Measurements from ENCODE around the gene AP2B1. TPM values are rescaled to one million over a fixed set of nuclear protein-coding genes. Genes with fewer than 3 reads are reported as not detected.

Gene AP2B1
- total RNA-seq, 1 experiment from 2014 or later: 130 TPM

- no peak for DNase-seq (ENCODE audit: low read depth)
Measured at GRCh38 chr17:35627417-35627816, 40.3 kb downstream of the AP2B1 start.

GRCh38 chr17:35630530-35631148, 43.5 kb downstream of the AP2B1 start:
- DNase-seq (ENCODE audit: low read depth): peak; percentile 93

- no peak for DNase-seq (ENCODE audit: low read depth)
Measured at GRCh38 chr17:35641032-35641431, 53.9 kb downstream of the AP2B1 start.

GRCh38 chr17:35645923-35646322, 58.8 kb downstream of the AP2B1 start:
- DNase-seq (ENCODE audit: low read depth): no peak

GRCh38 chr17:35651467-35651866, 64.3 kb downstream of the AP2B1 start:
- DNase-seq (ENCODE audit: low read depth): no peak

- no peak for DNase-seq (ENCODE audit: low read depth)
Measured at GRCh38 chr17:35653619-35654361, 66.7 kb downstream of the AP2B1 start.

- DNase-seq (ENCODE audit: low read depth): no peak
Measured at GRCh38 chr17:35655303-35655702, 68.2 kb downstream of the AP2B1 start.

GRCh38 chr17:35660902-35661301, 73.8 kb downstream of the AP2B1 start:
- DNase-seq (ENCODE audit: low read depth): no peak

GRCh38 chr17:35664685-35665084, 77.6 kb downstream of the AP2B1 start:
- no peak for DNase-seq (ENCODE audit: low read depth)

- DNase-seq (ENCODE audit: low read depth): no peak
Measured at GRCh38 chr17:35665662-35666061, 78.5 kb downstream of the AP2B1 start.

- DNase-seq (ENCODE audit: low read depth): no peak
Measured at GRCh38 chr17:35666070-35666469, 78.9 kb downstream of the AP2B1 start.

- peak; percentile 17 for DNase-seq (ENCODE audit: low read depth)
Measured at GRCh38 chr17:35666967-35667532, 79.9 kb downstream of the AP2B1 start.

- DNase-seq (ENCODE audit: low read depth): no peak
Measured at GRCh38 chr17:35668802-35669201, 81.7 kb downstream of the AP2B1 start.

- DNase-seq (ENCODE audit: low read depth): no peak
Measured at GRCh38 chr17:35674552-35674951, 87.4 kb downstream of the AP2B1 start.

- no peak for DNase-seq (ENCODE audit: low read depth)
Measured at GRCh38 chr17:35676441-35676840, 89.3 kb downstream of the AP2B1 start.

- DNase-seq (ENCODE audit: low read depth): peak; percentile 22
Measured at GRCh38 chr17:35679007-35679682, 92.0 kb downstream of the AP2B1 start.

GRCh38 chr17:35683591-35683990, 96.5 kb downstream of the AP2B1 start:
- no peak for DNase-seq (ENCODE audit: low read depth)

- DNase-seq (ENCODE audit: low read depth): peak; percentile 21
Measured at GRCh38 chr17:35684055-35684802, 97.1 kb downstream of the AP2B1 start.

GRCh38 chr17:35692512-35693210, 105.5 kb downstream of the AP2B1 start:
- no peak for DNase-seq (ENCODE audit: low read depth)

GRCh38 chr17:35693662-35694061, 106.5 kb downstream of the AP2B1 start:
- no peak for DNase-seq (ENCODE audit: low read depth)

GRCh38 chr17:35694906-35695305, 107.8 kb downstream of the AP2B1 start:
- no peak for DNase-seq (ENCODE audit: low read depth)

Measured in HT1080 (cell line).